ENCODE results near the gene LMTK2. TPM values are rescaled to one million over a fixed set of nuclear protein-coding genes. Genes with fewer than 3 reads are reported as not detected.

Gene LMTK2
- total RNA-seq, 2 donors from 2014 or later, result 17.1 to 17.6 TPM

DNA sequence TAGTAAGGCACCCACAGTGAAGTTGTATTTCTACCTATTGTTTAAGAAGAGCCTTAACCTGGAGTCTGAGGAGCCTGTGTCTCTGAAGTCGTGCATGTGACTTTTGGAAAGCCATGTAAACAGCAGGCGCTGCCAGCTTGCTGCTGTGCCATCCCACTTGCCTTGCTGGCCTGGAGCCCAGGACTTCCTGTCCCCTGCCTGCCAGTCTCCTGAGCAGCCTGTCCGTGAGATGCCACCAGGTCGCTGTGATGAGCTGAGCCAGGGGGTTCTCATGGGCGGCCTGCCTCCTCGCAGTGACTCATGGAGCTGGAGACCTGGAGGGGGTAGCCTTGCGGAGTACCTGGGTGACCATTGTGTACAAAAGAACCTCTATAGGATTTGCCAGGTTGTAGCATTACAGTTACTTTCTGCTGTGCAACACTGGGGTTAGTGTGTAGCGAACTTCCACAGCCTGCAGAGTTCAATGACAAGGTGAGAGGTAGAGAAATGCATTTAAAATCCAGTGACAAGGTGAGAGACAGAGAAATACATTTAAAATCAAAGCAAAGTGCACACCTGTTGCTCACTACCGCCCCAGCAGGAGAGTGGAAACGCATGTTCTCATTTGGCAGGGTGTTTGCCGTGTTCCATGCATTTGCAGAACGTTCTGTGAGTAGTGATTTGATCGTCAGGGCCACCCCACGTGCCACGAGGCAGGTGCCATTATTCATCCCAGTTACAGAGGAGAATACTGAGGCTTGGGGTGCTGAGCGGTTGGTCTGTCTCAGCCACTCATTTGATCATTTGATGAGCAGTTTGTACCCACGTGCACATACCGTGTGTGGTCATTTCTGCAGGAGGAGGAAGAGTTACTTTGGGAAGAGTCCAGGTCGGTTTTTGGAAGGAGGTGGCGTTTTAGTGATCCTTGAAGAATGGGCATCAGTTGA lies 67.9 kb downstream of the LMTK2 start:
- DNase-seq (ENCODE audit: low spot score) (no peak), ATAC-seq (ENCODE audit: insufficient number of reproducible peaks, low FRiP score, low read depth) (no peak)
- Histone ChIP-seq H3K27me3 (replicated peaks; ENCODE audit: insufficient read depth) (no peaks in the 10 kb centered on the region), H3K9me3 (no peaks in the 10 kb centered on the region), H3K4me1 (ENCODE audit: control insufficient read depth in 1 of 2, low read depth in 2 of 2) (no peaks in the 10 kb centered on the region), H3K27ac (no peak overlapping the region), H3K36me3 (peaks cover 12% of the 10 kb centered on the region), H3K4me3 (no peak overlapping the region)
- TF ChIP-seq, protein P1, sequence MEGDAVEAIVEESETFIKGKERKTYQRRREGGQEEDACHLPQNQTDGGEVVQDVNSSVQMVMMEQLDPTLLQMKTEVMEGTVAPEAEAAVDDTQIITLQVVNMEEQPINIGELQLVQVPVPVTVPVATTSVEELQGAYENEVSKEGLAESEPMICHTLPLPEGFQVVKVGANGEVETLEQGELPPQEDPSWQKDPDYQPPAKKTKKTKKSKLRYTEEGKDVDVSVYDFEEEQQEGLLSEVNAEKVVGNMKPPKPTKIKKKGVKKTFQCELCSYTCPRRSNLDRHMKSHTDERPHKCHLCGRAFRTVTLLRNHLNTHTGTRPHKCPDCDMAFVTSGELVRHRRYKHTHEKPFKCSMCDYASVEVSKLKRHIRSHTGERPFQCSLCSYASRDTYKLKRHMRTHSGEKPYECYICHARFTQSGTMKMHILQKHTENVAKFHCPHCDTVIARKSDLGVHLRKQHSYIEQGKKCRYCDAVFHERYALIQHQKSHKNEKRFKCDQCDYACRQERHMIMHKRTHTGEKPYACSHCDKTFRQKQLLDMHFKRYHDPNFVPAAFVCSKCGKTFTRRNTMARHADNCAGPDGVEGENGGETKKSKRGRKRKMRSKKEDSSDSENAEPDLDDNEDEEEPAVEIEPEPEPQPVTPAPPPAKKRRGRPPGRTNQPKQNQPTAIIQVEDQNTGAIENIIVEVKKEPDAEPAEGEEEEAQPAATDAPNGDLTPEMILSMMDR (IDR thresholded peaks at IDR 0.05), result no peak

DNA sequence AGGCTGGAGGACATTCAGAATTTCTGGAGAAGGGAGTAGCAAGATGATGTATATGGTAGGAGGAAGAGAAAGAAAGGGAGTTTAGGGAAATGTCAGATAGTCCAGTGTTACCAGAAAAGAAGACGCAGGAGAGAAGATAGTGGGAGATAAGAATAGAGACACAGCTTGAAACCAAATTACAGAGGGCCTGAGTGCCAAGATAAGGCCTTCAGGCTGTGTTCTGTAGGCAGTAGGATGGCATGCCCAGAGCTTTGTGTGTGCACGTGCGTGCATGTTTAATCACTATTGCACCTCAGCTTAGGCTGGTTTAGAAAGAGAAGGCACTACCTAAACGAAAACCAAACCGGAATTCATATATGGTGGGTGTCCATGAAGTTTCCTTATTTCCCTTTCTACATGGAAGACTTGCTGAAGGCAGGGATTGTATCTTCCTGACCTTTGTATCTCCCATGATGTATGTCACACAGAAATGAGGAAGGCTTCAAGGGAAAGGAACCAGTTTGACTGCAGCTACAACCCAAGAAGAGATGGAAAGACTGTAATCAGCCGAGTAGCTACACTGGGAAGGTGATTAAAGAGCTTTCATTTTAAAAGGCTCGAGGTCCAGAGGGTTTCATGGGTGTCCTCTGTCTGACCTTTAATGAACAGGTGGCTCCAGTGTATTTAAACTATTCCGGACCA lies 68.7 kb downstream of the LMTK2 start:
- Histone ChIP-seq H3K4me3 (no peak overlapping the region), H3K36me3 (peaks cover 12% of the 10 kb centered on the region), H3K27me3 (replicated peaks; ENCODE audit: insufficient read depth) (no peaks in the 10 kb centered on the region), H3K27ac (no peak overlapping the region), H3K9me3 (no peaks in the 10 kb centered on the region), H3K4me1 (ENCODE audit: control insufficient read depth in 1 of 2, low read depth in 2 of 2) (no peaks in the 10 kb centered on the region)
- ATAC-seq (ENCODE audit: insufficient number of reproducible peaks, low FRiP score, low read depth), result no peak
- TF ChIP-seq, protein P1 (IDR thresholded peaks at IDR 0.05), result no peak
- DNase-seq (ENCODE audit: low spot score), result no peak

DNA sequence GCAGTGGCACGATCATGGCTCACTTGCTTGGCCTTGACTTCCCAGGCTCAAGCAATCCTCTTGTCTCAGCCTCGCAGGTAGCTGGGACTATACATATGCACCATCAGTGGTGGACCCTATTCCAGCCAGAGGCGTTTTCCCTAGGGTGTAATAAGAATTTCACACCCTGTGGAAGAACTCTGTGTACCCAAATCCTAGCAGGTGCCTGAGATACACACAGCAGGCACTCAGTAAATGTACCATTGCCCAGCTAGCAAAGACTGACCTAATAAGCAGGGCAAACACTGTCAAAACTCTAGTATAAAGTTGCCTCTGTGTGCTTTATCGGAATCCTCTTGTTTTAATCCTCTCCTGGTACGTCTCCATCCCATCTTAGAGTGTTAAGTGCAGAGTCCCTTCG lies 70.9 kb downstream of the LMTK2 start:
- H3K9me3 ChIP-seq, result no peaks in the 10 kb centered on the region
- no peak overlapping the region for H3K27ac ChIP-seq
- H3K4me1 ChIP-seq (ENCODE audit: control insufficient read depth in 1 of 2, low read depth in 2 of 2), result no peaks in the 10 kb centered on the region
- ATAC-seq (ENCODE audit: insufficient number of reproducible peaks, low FRiP score, low read depth), result no peak
- TF ChIP-seq, protein P1 (IDR thresholded peaks at IDR 0.05), result no peak
- H3K36me3 ChIP-seq, result peaks cover 6% of the 10 kb centered on the region
- no peak for DNase-seq (ENCODE audit: low spot score)
- no peak overlapping the region for H3K4me3 ChIP-seq
- H3K27me3 ChIP-seq (replicated peaks; ENCODE audit: insufficient read depth), result no peaks in the 10 kb centered on the region

DNA sequence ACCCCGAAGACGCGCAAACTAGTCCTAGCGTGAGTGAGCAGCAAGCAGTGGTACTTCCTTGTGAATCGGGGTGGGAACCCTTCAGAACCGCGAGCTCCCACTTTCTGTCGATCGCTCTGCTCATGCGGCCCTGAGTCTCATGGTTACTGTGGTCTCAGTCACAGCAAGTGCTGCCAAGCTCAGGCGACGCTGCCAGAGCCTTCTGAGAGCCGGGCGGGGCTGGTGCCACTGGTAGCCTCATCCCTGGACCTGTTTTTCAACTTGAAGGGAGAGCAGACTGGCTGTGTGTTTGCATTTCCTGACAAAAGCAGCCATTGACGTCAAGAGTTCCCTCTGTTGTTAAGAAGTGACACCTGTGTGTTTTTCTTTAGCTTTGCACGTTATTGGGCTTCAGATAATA lies 71.7 kb downstream of the LMTK2 start:
- ATAC-seq (ENCODE audit: insufficient number of reproducible peaks, low FRiP score, low read depth), result no peak

More for the DNA sequence above, 71.7 kb downstream of the LMTK2 start:
- TF ChIP-seq, protein P1 (IDR thresholded peaks at IDR 0.05), result no peak
- no peak overlapping the region for H3K4me3 ChIP-seq
- no peaks in the 10 kb centered on the region for H3K9me3 ChIP-seq
- no peak overlapping the region for H3K27ac ChIP-seq
- H3K36me3 ChIP-seq, result peaks cover 6% of the 10 kb centered on the region
- DNase-seq (ENCODE audit: low spot score), result no peak
- no peaks in the 10 kb centered on the region for H3K4me1 ChIP-seq (ENCODE audit: control insufficient read depth in 1 of 2, low read depth in 2 of 2)
- H3K27me3 ChIP-seq (replicated peaks; ENCODE audit: insufficient read depth), result no peaks in the 10 kb centered on the region

Measured in thoracic aorta (tissue), 2 donors.